ENCODE results near the gene TUT4. TPM values are rescaled to one million over a fixed set of nuclear protein-coding genes. Genes with fewer than 3 reads are reported as not detected.

The TUT4 gene
- polyA plus RNA-seq, 1 donor from 2014 or later, result 84.1 TPM

GRCh38 chr1:52556641-52557360 lies 3.9 kb upstream of the TUT4 start:
- Histone ChIP-seq H4K20me1 (ENCODE audit: insufficient read depth) (no peaks in the 10 kb centered on the region), H3K27me3 (ENCODE audit: insufficient read depth, low read depth, low read length) (no peaks in the 10 kb centered on the region), H3K9me2 (ENCODE audit: insufficient read depth, low read length) (no peaks in the 10 kb centered on the region), H3K4me2 (ENCODE audit: low read length) (no peak overlapping the region), H3K79me2 (replicated peaks; ENCODE audit: insufficient read depth, low read length) (peaks cover 16% of the 10 kb centered on the region), H3K36me3 (ENCODE audit: insufficient read depth, low read length) (no peaks in the 10 kb centered on the region), H3K9ac (ENCODE audit: low read length) (no peak overlapping the region), H3K4me3 (ENCODE audit: low read length) (no peak overlapping the region), H3K9me3 (ENCODE audit: low read length) (no peaks in the 10 kb centered on the region), H3F3A (ENCODE audit: insufficient read depth, low read length, poor library complexity, severe bottlenecking) (no peaks in the 10 kb centered on the region), H3K27ac (ENCODE audit: low read length) (no peak overlapping the region), H2AFZ (ENCODE audit: low read depth, low read length) (no peak overlapping the region)
- TF ChIP-seq MXI1 (conservative IDR thresholded peaks at IDR 0.05; ENCODE audit: poor library complexity, severe bottlenecking) (no peak), SMC3 (conservative IDR thresholded peaks at IDR 0.05; ENCODE audit: poor library complexity) (no peak), REST (IDR thresholded peaks at IDR 0.05; ENCODE audit: borderline replicate concordance) (no peak)

GRCh38 chr1:52554756-52555155 lies 1.9 kb upstream of the TUT4 start:
- no peaks in the 10 kb centered on the region for H4K20me1 ChIP-seq (ENCODE audit: insufficient read depth)
- peak overlapping the region; percentile 90 for H3K4me2 ChIP-seq (ENCODE audit: low read length)
- no peaks in the 10 kb centered on the region for H3K9me2 ChIP-seq (ENCODE audit: insufficient read depth, low read length)
- no peaks in the 10 kb centered on the region for H3K9me3 ChIP-seq (ENCODE audit: low read length)
- H3K9ac ChIP-seq (ENCODE audit: low read length), result peak overlapping the region; percentile 99
- TF ChIP-seq CTCF (IDR thresholded peaks at IDR 0.05; ENCODE audit: poor library complexity, severe bottlenecking) (no peak), EP300 (conservative IDR thresholded peaks at IDR 0.05; ENCODE audit: poor library complexity, severe bottlenecking) (no peak), SMC3 (conservative IDR thresholded peaks at IDR 0.05; ENCODE audit: poor library complexity) (no peak), REST (IDR thresholded peaks at IDR 0.05; ENCODE audit: borderline replicate concordance) (no peak), TAF1 (IDR thresholded peaks at IDR 0.05; ENCODE audit: low read depth) (no peak), EZH2 (IDR thresholded peaks at IDR 0.05; ENCODE audit: borderline replicate concordance, insufficient read depth, low read length, poor library complexity, severe bottlenecking) (no peak), RAD21 (conservative IDR thresholded peaks at IDR 0.05) (no peak), POLR2AphosphoS5 (IDR thresholded peaks at IDR 0.05) (no peak), MXI1 (conservative IDR thresholded peaks at IDR 0.05; ENCODE audit: poor library complexity, severe bottlenecking) (no peak)
- H3F3A ChIP-seq (ENCODE audit: insufficient read depth, low read length, poor library complexity, severe bottlenecking), result no peaks in the 10 kb centered on the region
- H3K36me3 ChIP-seq (ENCODE audit: insufficient read depth, low read length), result no peaks in the 10 kb centered on the region
- H3K79me2 ChIP-seq (replicated peaks; ENCODE audit: insufficient read depth, low read length), result peaks cover 37% of the 10 kb centered on the region
- H3K27ac ChIP-seq (ENCODE audit: low read length), result peak overlapping the region; percentile 100
- H2AFZ ChIP-seq (ENCODE audit: low read depth, low read length), result peak overlapping the region; percentile 57
- peak overlapping the region; percentile 90 for H3K4me3 ChIP-seq (ENCODE audit: low read length)
- H3K27me3 ChIP-seq (ENCODE audit: insufficient read depth, low read depth, low read length), result no peaks in the 10 kb centered on the region
